Measurements from ENCODE around the gene ERMP1.

Gene ERMP1

GRCh38 chr9:5799314-5799713, 33.6 kb downstream of the ERMP1 start:
- no peaks in the 10 kb centered on the region for H3K27me3 ChIP-seq (ENCODE audit: insufficient read depth, low read length, poor library complexity)
- H3K4me2 ChIP-seq (ENCODE audit: insufficient read depth, low read length) = no peak overlapping the region
- H4K20me1 ChIP-seq (ENCODE audit: insufficient read depth, low read length) = no peaks in the 10 kb centered on the region
- H3K4me1 ChIP-seq (ENCODE audit: insufficient read depth, low read length) = no peaks in the 10 kb centered on the region
- H3K9ac ChIP-seq (ENCODE audit: low read depth, low read length) = no peak overlapping the region
- H2AFZ ChIP-seq (ENCODE audit: low read depth, low read length) = no peak overlapping the region
- no peaks in the 10 kb centered on the region for H3K79me2 ChIP-seq (ENCODE audit: insufficient read depth, low read length)
- H3K27ac ChIP-seq (ENCODE audit: low read length) = no peak overlapping the region
- no peak for TF ChIP-seq EZH2 (IDR thresholded peaks at IDR 0.05; ENCODE audit: borderline replicate concordance, low read depth, low read length, severe bottlenecking)
- TF ChIP-seq CTCF (IDR thresholded peaks at IDR 0.05; ENCODE audit: borderline replicate concordance, extremely low read depth, low read length, poor library complexity, severe bottlenecking) = peak; percentile 62
- H3K4me3 ChIP-seq (ENCODE audit: low read depth in 1 of 2, low read length in 2 of 2) = no peak overlapping the region
- DNase-seq (no peak), ATAC-seq (ENCODE audit: insufficient read depth, low read depth) (no peak)
- no peaks in the 10 kb centered on the region for H3K9me3 ChIP-seq (ENCODE audit: insufficient read depth, low read length, severe bottlenecking)
- no peaks in the 10 kb centered on the region; the same call in 1 of the 2 replicates for H3K36me3 ChIP-seq (ENCODE audit: insufficient read depth, low read length)

- Histone ChIP-seq H3K27ac (ENCODE audit: low read length) (no peak overlapping the region), H3K4me1 (ENCODE audit: insufficient read depth, low read length) (no peaks in the 10 kb centered on the region), H3K9me3 (ENCODE audit: insufficient read depth, low read length, severe bottlenecking) (no peaks in the 10 kb centered on the region), H3K79me2 (ENCODE audit: insufficient read depth, low read length) (no peaks in the 10 kb centered on the region), H3K4me2 (ENCODE audit: insufficient read depth, low read length) (no peak overlapping the region), H3K4me3 (ENCODE audit: low read depth in 1 of 2, low read length in 2 of 2) (no peak overlapping the region), H3K9ac (ENCODE audit: low read depth, low read length) (no peak overlapping the region), H2AFZ (ENCODE audit: low read depth, low read length) (no peak overlapping the region), H4K20me1 (ENCODE audit: insufficient read depth, low read length) (no peaks in the 10 kb centered on the region), H3K36me3 (ENCODE audit: insufficient read depth, low read length) (no peaks in the 10 kb centered on the region; the same call in 1 of the 2 replicates), H3K27me3 (ENCODE audit: insufficient read depth, low read length, poor library complexity) (no peaks in the 10 kb centered on the region)
- TF ChIP-seq EZH2 (IDR thresholded peaks at IDR 0.05; ENCODE audit: borderline replicate concordance, low read depth, low read length, severe bottlenecking) (no peak), CTCF (IDR thresholded peaks at IDR 0.05; ENCODE audit: borderline replicate concordance, extremely low read depth, low read length, poor library complexity, severe bottlenecking) (no peak)
- no peak for DNase-seq
- no peak for ATAC-seq (ENCODE audit: insufficient read depth, low read depth)
These were observed 34.3 kb downstream of the ERMP1 start for GRCh38 chr9:5798581-5798980.

GRCh38 chr9:5796298-5796697, 36.6 kb downstream of the ERMP1 start:
- H3K4me1 ChIP-seq (ENCODE audit: insufficient read depth, low read length) = no peaks in the 10 kb centered on the region
- H3K4me2 ChIP-seq (ENCODE audit: insufficient read depth, low read length) = no peak overlapping the region
- H3K79me2 ChIP-seq (ENCODE audit: insufficient read depth, low read length) = no peaks in the 10 kb centered on the region
- DNase-seq (no peak), ATAC-seq (ENCODE audit: insufficient read depth, low read depth) (no peak)
- H2AFZ ChIP-seq (ENCODE audit: low read depth, low read length) = no peak overlapping the region
- H3K27me3 ChIP-seq (ENCODE audit: insufficient read depth, low read length, poor library complexity) = no peaks in the 10 kb centered on the region
- H4K20me1 ChIP-seq (ENCODE audit: insufficient read depth, low read length) = no peaks in the 10 kb centered on the region
- no peaks in the 10 kb centered on the region; the same call in 1 of the 2 replicates for H3K36me3 ChIP-seq (ENCODE audit: insufficient read depth, low read length)
- no peak overlapping the region for H3K27ac ChIP-seq (ENCODE audit: low read length)
- H3K9ac ChIP-seq (ENCODE audit: low read depth, low read length) = no peak overlapping the region
- no peaks in the 10 kb centered on the region for H3K9me3 ChIP-seq (ENCODE audit: insufficient read depth, low read length, severe bottlenecking)
- H3K4me3 ChIP-seq (ENCODE audit: low read depth in 1 of 2, low read length in 2 of 2) = no peak overlapping the region
- no peak for TF ChIP-seq EZH2 (IDR thresholded peaks at IDR 0.05; ENCODE audit: borderline replicate concordance, low read depth, low read length, severe bottlenecking)
- TF ChIP-seq CTCF (IDR thresholded peaks at IDR 0.05; ENCODE audit: borderline replicate concordance, extremely low read depth, low read length, poor library complexity, severe bottlenecking) = no peak

- Histone ChIP-seq H3K9me3 (ENCODE audit: insufficient read depth, low read length, severe bottlenecking) (no peaks in the 10 kb centered on the region), H3K27me3 (ENCODE audit: insufficient read depth, low read length, poor library complexity) (no peaks in the 10 kb centered on the region), H3K79me2 (ENCODE audit: insufficient read depth, low read length) (no peaks in the 10 kb centered on the region), H4K20me1 (ENCODE audit: insufficient read depth, low read length) (no peaks in the 10 kb centered on the region), H3K36me3 (ENCODE audit: insufficient read depth, low read length) (no peaks in the 10 kb centered on the region; the same call in none of the 2 replicates), H3K9ac (ENCODE audit: low read depth, low read length) (no peak overlapping the region), H3K4me2 (ENCODE audit: insufficient read depth, low read length) (no peak overlapping the region), H3K4me3 (ENCODE audit: low read depth in 1 of 2, low read length in 2 of 2) (no peak overlapping the region), H3K27ac (ENCODE audit: low read length) (no peak overlapping the region), H3K4me1 (ENCODE audit: insufficient read depth, low read length) (no peaks in the 10 kb centered on the region), H2AFZ (ENCODE audit: low read depth, low read length) (no peak overlapping the region)
- DNase-seq (no peak), ATAC-seq (ENCODE audit: insufficient read depth, low read depth) (0 out of 3 replicates have a peak, but pooled peaks have one; percentile 37)
- no peak for TF ChIP-seq EZH2 (IDR thresholded peaks at IDR 0.05; ENCODE audit: borderline replicate concordance, low read depth, low read length, severe bottlenecking)
- no peak for TF ChIP-seq CTCF (IDR thresholded peaks at IDR 0.05; ENCODE audit: borderline replicate concordance, extremely low read depth, low read length, poor library complexity, severe bottlenecking)
These were observed 39.1 kb downstream of the ERMP1 start for GRCh38 chr9:5793812-5794211.

Data from DND-41 (cell line).